Activated T-helper 1 cell treated with Interleukin-2 at 50 U/mL for 16 hours (primary cell): Measurements from ENCODE around the gene BRSK2.

ENCODE experiments used
- DNase-seq: peaks from one replicate; pipeline ENCODE4 v3.0.0-alpha.2; 2020; ENCODE audit warnings: low read depth

BRSK2 gene

GRCh38 chr11:1453611-1454034 lies 63.9 kb downstream of the BRSK2 start:
- no peak for DNase-seq

GRCh38 chr11:1454576-1454975 lies 64.8 kb downstream of the BRSK2 start:
- no peak for DNase-seq

GRCh38 chr11:1455032-1455762 lies 65.5 kb downstream of the BRSK2 start:
- DNase-seq: no peak

- no peak for DNase-seq
Observed at GRCh38 chr11:1455763-1456060, 66.0 kb downstream of the BRSK2 start.

GRCh38 chr11:1456176-1456575 lies 66.4 kb downstream of the BRSK2 start:
- no peak for DNase-seq

- DNase-seq: no peak
Observed at GRCh38 chr11:1456596-1457325, 67.0 kb downstream of the BRSK2 start.

- no peak for DNase-seq
Observed at GRCh38 chr11:1457326-1457680, 67.6 kb downstream of the BRSK2 start.

GRCh38 chr11:1457856-1458255 lies 68.1 kb downstream of the BRSK2 start:
- no peak for DNase-seq

- no peak for DNase-seq
Observed at GRCh38 chr11:1458340-1459218, 68.8 kb downstream of the BRSK2 start.

GRCh38 chr11:1459219-1459575 lies 69.5 kb downstream of the BRSK2 start:
- DNase-seq: no peak

GRCh38 chr11:1459764-1460395 lies 70.1 kb downstream of the BRSK2 start:
- no peak for DNase-seq

- DNase-seq: no peak
Observed at GRCh38 chr11:1460396-1460985, 70.8 kb downstream of the BRSK2 start.

GRCh38 chr11:1460986-1461825 lies 71.5 kb downstream of the BRSK2 start:
- no peak for DNase-seq

GRCh38 chr11:1461826-1462697 lies 72.3 kb downstream of the BRSK2 start:
- DNase-seq: no peak

- no peak for DNase-seq
Observed at GRCh38 chr11:1462698-1462975, 72.9 kb downstream of the BRSK2 start.

GRCh38 chr11:1463056-1463455 lies 73.3 kb downstream of the BRSK2 start:
- no peak for DNase-seq

GRCh38 chr11:1466784-1467183 lies 77.0 kb downstream of the BRSK2 start:
- no peak for DNase-seq

- DNase-seq: no peak
Observed at GRCh38 chr11:1467270-1467669, 77.5 kb downstream of the BRSK2 start.

- no peak for DNase-seq
Observed at GRCh38 chr11:1468002-1468401, 78.3 kb downstream of the BRSK2 start.

GRCh38 chr11:1468473-1469066 lies 78.8 kb downstream of the BRSK2 start:
- no peak for DNase-seq
